ENCODE measurements around the gene INS.
"Not testable (repeated sequence)": the region's sequence is repeated elsewhere in the genome, so short reads cannot be mapped to it uniquely, and the experiment has no call there.

The INS gene

DNA sequence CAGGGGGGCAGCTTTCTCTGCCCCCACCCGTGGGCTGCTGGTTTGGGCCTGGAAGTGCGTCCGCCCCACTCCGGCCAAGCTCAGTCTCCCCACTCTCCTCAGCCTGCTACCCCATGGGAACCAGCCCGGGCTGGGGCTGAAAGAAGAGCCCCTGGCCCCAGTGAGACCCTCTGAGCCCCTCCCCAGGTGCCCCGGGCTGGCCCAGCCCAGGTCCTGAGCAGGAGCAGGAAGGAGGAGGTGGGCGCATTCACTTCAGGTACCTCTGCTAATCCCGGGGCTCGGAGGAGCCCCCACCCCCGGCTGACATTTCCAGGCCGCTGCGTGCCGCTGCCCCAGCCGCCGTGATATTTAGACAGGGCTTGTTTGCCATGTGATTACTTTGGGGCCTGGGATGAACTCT lies 19.3 kb upstream of the INS start:
- H3K9me3 ChIP-seq (ENCODE audit: control insufficient read depth, insufficient read depth, low read length) = no peaks in the 10 kb centered on the region
- H3K9ac ChIP-seq (ENCODE audit: low read depth, low read length) = no peak overlapping the region
- peaks cover 6% of the 10 kb centered on the region; the same call in 1 of the 2 replicates for H3K4me1 ChIP-seq (ENCODE audit: insufficient read depth, low read length)
- no peaks in the 10 kb centered on the region for H3K36me3 ChIP-seq (ENCODE audit: insufficient read depth, low read length)

DNA sequence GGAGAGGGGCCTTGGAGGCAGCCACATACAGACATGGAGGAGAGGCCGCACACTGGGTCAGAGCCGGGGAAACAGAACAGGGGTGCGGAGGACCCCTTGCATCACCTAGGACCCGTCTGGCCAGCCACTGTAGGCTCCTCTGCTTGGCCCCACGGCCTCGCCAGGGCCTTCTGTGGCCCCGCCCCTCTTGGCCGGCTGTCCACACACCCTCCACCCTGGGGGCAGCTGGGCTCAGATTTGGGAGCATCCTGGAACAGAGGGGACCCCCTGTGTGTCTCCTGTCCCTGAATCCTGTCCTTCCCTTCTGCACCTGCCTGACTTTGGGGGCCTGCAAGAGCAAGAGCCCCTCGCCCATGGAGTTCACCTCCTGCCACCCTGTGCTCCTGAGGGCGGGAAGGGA lies 18.5 kb upstream of the INS start:
- Histone ChIP-seq H3K9ac (ENCODE audit: low read depth, low read length) (no peak overlapping the region), H3K4me1 (ENCODE audit: insufficient read depth, low read length) (peaks cover 6% of the 10 kb centered on the region; the same call in 1 of the 2 replicates), H3K9me3 (ENCODE audit: control insufficient read depth, insufficient read depth, low read length) (no peaks in the 10 kb centered on the region), H3K36me3 (ENCODE audit: insufficient read depth, low read length) (no peaks in the 10 kb centered on the region)

DNA sequence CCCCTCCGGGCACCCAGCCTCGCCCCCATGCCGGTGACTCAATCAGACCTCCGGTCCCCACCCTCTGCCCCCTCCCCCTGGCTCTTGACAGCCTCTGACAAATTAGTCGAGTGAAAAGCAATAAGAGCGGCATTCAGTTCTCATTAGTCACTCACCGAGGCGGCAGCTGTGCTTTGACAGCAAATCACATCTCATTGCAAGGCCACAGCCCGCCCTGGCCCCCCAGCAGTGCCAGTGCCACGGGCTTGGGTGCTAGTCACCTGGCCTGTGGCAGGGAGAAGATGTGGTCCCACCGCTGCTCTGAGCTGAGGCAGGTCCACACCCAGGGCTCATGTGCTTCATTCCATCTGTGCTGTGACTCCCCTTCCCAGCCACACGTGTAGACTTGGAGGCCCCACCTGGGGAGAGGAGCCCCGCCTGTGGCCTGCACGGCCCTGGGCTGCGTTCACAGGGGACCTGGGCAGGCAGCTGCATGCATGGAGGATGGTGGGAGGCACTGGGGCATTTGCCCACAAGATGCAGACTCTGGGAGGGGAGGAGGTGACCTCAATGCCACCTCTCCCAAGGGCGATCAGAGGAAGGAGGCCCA lies 18.0 kb upstream of the INS start:
- Histone ChIP-seq H3K9me3 (ENCODE audit: control insufficient read depth, insufficient read depth, low read length) (no peaks in the 10 kb centered on the region), H3K36me3 (ENCODE audit: insufficient read depth, low read length) (no peaks in the 10 kb centered on the region), H3K4me1 (ENCODE audit: insufficient read depth, low read length) (peaks cover 6% of the 10 kb centered on the region; the same call in 1 of the 2 replicates), H3K9ac (ENCODE audit: low read depth, low read length) (no peak overlapping the region)

DNA sequence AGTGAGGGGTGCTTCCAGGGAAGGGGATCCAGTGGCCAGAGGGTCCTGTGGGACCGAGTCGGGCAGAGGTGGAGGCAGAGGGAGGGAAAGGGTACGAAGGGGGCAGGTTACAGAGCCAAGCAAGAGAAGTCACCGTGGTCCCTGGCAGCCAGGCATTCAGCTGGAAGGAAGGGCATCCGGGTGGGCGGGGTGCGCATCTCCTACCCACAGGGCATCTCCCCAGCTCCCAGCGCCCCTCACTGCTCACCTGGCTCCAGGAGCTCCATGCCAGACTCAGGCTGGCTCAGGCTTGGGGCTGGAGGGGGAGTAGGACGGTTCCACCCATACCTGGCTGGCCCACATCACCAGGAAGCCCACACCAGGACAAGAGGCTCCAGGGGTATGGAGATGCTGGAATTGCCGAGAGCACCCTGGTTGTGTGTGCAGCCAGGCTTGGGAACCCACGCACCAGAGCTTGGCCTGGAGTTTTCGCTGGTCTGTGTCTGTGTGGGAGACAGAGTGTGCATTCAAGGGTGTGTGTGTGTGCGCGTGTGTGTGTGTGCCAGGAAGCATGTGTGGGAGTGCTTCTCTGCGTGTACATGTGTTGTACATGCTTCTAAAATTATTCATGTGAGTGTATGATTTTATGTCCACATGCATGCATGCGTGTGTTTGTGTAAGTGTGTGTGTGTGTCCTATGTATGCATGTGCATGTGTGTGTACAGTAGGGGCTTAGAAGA lies 17.2 kb upstream of the INS start:
- not testable (repeated sequence) for H3K4me1 ChIP-seq (ENCODE audit: insufficient read depth, low read length); H3K36me3 ChIP-seq (ENCODE audit: insufficient read depth, low read length); H3K9ac ChIP-seq (ENCODE audit: low read depth, low read length); H3K9me3 ChIP-seq (ENCODE audit: control insufficient read depth, insufficient read depth, low read length)

DNA sequence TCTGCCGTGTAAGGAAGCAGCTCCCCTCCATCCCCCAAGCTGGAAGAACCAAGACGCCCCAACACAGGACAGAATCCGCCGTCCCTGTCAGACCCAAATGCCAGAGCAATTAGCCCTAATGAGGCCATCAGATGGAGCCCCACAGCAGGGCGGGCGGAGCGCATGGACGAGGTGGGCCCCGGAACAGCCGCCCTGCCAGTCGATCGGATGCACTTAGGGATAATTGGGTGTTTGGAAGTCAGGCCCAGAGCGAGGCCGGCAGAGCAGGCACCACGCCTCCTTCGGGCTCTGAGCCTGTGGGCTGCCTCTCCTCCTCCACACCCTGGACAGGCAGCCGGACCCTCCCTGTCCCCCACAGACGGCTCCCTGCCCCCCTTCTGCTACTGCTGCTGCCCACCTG lies 16.1 kb upstream of the INS start:
- H3K36me3 ChIP-seq (ENCODE audit: insufficient read depth, low read length) = no peaks in the 10 kb centered on the region
- peaks cover 6% of the 10 kb centered on the region; the same call in 1 of the 2 replicates for H3K4me1 ChIP-seq (ENCODE audit: insufficient read depth, low read length)
- no peak overlapping the region for H3K9ac ChIP-seq (ENCODE audit: low read depth, low read length)
- no peaks in the 10 kb centered on the region for H3K9me3 ChIP-seq (ENCODE audit: control insufficient read depth, insufficient read depth, low read length)

DNA sequence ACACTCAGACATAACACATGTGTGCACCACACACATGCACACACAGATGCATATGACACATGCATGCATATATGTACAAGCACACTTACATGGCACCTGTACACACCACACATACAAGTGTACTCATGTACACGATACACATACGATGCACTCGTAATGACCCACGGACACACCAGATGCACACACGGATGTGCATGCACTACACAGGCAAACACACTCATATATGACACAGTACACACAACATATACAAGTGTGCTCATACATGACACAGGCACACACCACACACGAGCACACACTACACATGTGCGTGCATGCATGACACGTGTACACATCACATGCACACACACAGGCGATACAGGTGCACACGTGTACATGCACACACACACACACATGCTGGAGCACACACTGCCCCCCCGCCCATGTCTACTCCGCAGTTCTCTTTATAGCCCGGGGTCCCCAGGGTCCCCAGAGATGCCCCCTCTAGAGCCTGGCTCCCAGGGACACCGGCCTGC lies 15.4 kb upstream of the INS start:
- Histone ChIP-seq H3K4me1 (ENCODE audit: insufficient read depth, low read length) (peaks cover 6% of the 10 kb centered on the region; the same call in 1 of the 2 replicates), H3K36me3 (ENCODE audit: insufficient read depth, low read length) (no peaks in the 10 kb centered on the region), H3K9me3 (ENCODE audit: control insufficient read depth, insufficient read depth, low read length) (no peaks in the 10 kb centered on the region), H3K9ac (ENCODE audit: low read depth, low read length) (no peak overlapping the region)

DNA sequence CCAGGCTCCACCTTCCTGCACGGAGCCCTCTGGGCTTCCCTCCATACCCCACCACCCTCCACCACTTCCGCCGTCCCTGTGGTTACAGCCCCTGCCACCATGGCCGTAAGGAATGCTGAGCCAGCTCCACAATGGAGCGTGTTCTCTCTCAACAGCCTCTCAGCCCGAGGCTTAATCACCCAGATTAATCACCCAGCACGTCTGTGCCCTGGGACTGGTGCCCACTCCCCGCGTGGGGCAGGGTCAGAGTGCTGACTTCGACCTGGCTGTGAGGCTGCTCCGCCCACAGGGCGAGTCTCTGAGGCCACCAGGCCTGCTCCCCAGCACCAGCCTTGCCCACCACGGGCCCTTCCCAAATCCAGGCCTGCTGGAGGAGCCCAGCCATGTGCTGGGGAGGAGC lies 14.7 kb upstream of the INS start:
- peaks cover 6% of the 10 kb centered on the region; the same call in 1 of the 2 replicates for H3K4me1 ChIP-seq (ENCODE audit: insufficient read depth, low read length)
- H3K9ac ChIP-seq (ENCODE audit: low read depth, low read length) = no peak overlapping the region
- no peaks in the 10 kb centered on the region for H3K36me3 ChIP-seq (ENCODE audit: insufficient read depth, low read length)
- no peaks in the 10 kb centered on the region for H3K9me3 ChIP-seq (ENCODE audit: control insufficient read depth, insufficient read depth, low read length)

DNA sequence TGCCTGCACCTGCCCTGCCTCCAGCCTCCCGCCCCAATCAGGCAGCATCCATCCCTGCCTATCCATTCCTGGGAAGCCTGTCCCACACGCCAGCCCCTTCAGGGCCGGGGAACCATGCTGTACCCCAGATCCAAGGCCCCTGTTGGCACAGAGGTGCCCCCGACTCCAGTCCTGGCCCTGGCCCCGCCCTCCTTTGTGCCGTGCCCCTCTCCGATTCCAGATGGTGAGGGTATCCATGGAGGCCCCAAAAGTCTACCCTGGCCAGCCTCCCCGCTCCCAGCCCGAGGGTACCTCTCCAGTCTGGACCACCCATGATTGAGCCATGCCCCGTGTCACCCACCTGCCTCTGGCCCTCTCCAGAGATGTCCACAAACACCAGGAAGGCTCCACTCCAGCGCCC lies 13.4 kb upstream of the INS start:
- Histone ChIP-seq H3K36me3 (ENCODE audit: insufficient read depth, low read length) (no peaks in the 10 kb centered on the region), H3K9me3 (ENCODE audit: control insufficient read depth, insufficient read depth, low read length) (no peaks in the 10 kb centered on the region), H3K9ac (ENCODE audit: low read depth, low read length) (no peak overlapping the region), H3K4me1 (ENCODE audit: insufficient read depth, low read length) (peaks cover 6% of the 10 kb centered on the region; the same call in 1 of the 2 replicates)

DNA sequence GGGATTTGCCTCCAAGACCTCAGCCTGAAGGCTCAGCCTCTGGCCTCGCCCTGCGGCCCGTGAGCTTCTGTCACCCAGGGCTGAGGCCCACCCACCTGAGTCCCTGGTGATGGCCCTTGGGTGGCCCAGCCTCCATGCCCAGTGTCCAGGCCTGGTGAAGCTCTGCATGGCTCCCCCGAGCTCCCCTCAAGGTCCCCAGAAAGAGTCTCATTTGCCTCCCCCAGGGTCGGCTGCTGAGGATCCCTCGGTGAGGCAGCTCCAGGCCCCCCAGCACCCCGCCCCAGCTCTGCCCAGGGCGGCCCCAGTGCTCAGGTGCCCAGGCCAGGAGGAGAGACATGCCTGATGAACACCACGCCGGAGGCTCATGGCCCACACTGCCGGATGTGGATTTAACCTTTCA lies 12.8 kb upstream of the INS start:
- Histone ChIP-seq H3K9me3 (ENCODE audit: control insufficient read depth, insufficient read depth, low read length) (no peaks in the 10 kb centered on the region), H3K9ac (ENCODE audit: low read depth, low read length) (no peak overlapping the region), H3K36me3 (ENCODE audit: insufficient read depth, low read length) (no peaks in the 10 kb centered on the region), H3K4me1 (ENCODE audit: insufficient read depth, low read length) (peaks cover 4% of the 10 kb centered on the region; the same call in 1 of the 2 replicates)

DNA sequence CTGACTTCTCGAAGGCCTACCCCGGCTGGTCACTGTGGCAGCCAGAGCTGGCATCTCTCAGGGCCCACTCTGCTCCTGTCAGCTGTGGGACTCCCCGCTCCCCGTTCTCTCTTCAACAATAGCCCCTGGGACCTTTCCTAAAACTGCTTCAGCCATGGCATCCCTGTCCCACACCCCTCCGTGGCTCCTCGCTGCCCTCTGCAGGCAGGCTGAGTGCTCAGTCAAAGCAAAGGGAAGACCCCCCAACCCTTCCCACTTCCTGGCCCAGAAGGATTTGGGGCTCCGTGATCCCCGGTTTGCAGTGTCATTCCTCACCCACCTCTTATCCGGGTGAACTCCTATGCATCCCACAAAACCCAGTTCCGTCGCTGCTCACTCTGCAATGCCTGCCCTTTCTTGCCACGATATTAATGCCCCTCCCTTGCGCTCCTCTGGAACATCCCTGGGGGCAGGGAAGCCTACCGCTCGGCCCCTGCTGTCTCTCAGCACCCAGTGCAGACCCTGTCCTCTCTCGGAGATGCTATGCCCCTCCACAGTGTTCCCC lies 12.2 kb upstream of the INS start:
- Histone ChIP-seq H3K4me1 (ENCODE audit: insufficient read depth, low read length) (no peaks in the 10 kb centered on the region; the same call in 1 of the 2 replicates), H3K9me3 (ENCODE audit: control insufficient read depth, insufficient read depth, low read length) (no peaks in the 10 kb centered on the region), H3K9ac (ENCODE audit: low read depth, low read length) (no peak overlapping the region), H3K36me3 (ENCODE audit: insufficient read depth, low read length) (no peaks in the 10 kb centered on the region)

DNA sequence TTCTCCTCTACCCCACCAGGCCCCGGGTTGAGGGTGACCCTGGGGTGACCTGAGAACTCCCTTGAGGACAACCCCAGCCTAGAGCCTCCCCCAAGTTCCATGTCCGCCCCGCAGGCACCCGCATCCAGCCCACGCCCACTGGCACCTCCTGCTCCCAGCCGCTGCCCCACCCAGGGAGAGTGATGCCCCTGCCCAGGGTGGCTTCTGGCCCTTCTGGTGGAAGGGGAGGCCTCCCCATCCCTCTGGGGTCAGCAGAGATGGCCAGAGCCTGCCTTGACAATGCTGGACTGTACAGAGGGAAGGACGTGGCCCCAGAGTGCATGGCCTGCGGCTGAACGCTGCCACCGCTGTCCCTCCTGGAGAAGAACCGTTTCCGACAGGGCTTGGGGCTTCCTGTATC lies 11.7 kb upstream of the INS start:
- Histone ChIP-seq H3K9me3 (ENCODE audit: control insufficient read depth, insufficient read depth, low read length) (no peaks in the 10 kb centered on the region), H3K36me3 (ENCODE audit: insufficient read depth, low read length) (no peaks in the 10 kb centered on the region), H3K9ac (ENCODE audit: low read depth, low read length) (no peak overlapping the region), H3K4me1 (ENCODE audit: insufficient read depth, low read length) (no peaks in the 10 kb centered on the region; the same call in 1 of the 2 replicates)

DNA sequence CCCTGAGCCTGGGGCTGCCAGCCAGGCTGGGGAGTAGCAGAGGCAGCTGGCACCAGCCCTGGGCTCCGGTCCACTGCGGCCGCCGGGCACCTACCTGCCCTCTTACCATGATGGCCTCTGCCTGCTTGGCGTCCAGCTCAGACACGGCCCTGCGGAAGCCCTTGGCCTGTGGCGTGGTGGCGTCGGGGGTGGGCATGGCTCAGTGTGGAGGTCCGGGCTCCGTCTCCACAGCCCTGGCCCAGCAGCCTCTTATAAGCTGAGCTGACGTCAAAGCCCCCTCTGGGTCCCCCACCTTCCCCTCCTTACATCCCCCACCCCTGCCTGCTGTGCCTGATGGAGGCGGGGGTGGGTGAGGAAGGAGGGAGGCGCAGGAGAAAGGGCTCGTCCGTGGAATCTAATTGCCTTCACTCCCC lies 10.6 kb upstream of the INS start, which contains the start of gene TH:
Gene TH, minus strand, starts transcription at position 225 of the 413 bp plus-strand sequence. Its CDS starts 29 bp downstream, at position 196.
- H3K9ac ChIP-seq (ENCODE audit: low read depth, low read length) = no peak within 1 kb of the TSS
- H3K36me3 ChIP-seq (ENCODE audit: insufficient read depth, low read length) = no peaks in the 10 kb centered on the region
- no peaks in the 10 kb centered on the region; the same call in 1 of the 2 replicates for H3K4me1 ChIP-seq (ENCODE audit: insufficient read depth, low read length)
- H3K9me3 ChIP-seq (ENCODE audit: control insufficient read depth, insufficient read depth, low read length) = no peaks in the 10 kb centered on the region

DNA sequence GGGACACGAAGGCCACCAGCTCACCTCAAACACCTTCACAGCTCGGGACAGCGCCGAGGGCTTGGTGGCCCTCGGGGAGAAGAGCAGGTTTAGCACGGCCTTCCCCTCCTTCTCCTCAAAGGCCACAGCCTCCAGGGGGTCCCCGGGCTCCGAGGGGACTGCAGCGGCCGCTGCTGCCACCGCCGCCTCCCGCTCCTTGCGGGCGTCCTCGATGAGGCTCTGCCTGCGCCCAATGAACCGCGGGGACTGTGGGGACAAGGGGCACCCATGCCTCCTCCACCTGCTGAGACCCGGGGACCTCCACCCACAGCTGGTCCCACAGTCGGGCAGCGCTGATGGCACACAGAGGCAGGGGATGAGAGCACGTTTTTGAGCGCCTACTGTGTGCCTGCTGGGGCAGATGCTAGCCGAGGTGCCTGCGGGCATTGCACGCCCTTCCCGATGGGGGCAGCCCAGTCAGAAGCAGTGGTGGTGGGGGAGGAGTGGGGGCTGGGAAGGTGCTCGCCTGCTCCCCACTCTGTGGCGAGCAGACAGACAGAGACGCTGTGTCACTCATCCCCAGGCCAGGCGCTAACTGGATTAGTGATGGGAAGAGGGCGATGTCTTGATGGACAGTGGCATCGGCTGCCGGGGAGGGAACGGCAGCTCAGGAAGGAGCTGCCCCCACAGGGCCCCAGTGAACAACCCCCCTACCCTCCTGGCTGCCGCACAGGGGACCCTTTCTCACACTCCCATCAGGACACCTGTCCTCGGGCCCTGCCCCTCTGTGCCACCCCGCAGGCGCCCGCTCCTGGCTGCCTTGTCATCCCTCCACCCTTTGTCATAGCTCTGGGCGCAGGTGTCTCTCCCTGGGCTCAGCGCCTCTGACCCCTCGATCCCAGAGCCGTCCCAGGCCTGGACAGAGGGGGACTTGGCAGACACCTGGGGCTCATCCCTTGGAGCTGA lies 8.9 kb upstream of the INS start:
- H3K36me3 ChIP-seq (ENCODE audit: insufficient read depth, low read length) = no peaks in the 10 kb centered on the region
- H3K9ac ChIP-seq (ENCODE audit: low read depth, low read length) = no peak overlapping the region
- no peaks in the 10 kb centered on the region for H3K9me3 ChIP-seq (ENCODE audit: control insufficient read depth, insufficient read depth, low read length)
- no peaks in the 10 kb centered on the region; the same call in 1 of the 2 replicates for H3K4me1 ChIP-seq (ENCODE audit: insufficient read depth, low read length)

DNA sequence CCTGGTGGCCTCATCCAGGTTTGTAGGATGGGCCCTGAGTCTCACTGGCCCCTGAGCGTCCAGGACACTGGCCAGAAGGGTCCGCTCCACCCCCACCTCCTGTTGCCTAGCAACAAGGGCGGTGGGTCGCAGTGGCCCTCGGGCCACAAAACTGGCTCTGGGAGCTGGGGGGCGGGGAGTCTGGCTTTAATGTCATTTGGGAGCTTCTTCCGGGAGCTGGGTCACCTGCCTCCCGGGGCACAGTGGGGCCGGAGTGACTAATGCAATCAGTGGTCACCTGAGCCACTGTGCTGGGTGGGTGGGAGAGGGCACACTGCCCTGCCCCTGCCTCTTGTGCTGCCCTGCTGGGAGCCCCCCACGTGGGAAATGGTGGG lies 8.0 kb upstream of the INS start:
- Histone ChIP-seq H3K4me1 (ENCODE audit: insufficient read depth, low read length) (no peaks in the 10 kb centered on the region; the same call in 1 of the 2 replicates), H3K9me3 (ENCODE audit: control insufficient read depth, insufficient read depth, low read length) (no peaks in the 10 kb centered on the region), H3K36me3 (ENCODE audit: insufficient read depth, low read length) (no peaks in the 10 kb centered on the region), H3K9ac (ENCODE audit: low read depth, low read length) (no peak overlapping the region)

Measured in ES-I3 (cell line).